ENCODE results near the gene MRPL19. TPM values are rescaled to one million over a fixed set of nuclear protein-coding genes. Genes with fewer than 3 reads are reported as not detected.

Gene MRPL19
- total RNA-seq, 1 experiment from 2014 or later = 85.9 TPM

GRCh38 chr2:75632091-75632701, 14.4 kb upstream of the MRPL19 start:
- Histone ChIP-seq H3K9me3 (ENCODE audit: low read length) (no peaks in the 10 kb centered on the region), H3K4me3 (ENCODE audit: low read length) (no peak overlapping the region), H3F3A (ENCODE audit: low read length, unreplicated experiment) (no peaks in the 10 kb centered on the region), H4K20me1 (ENCODE audit: low read length) (no peaks in the 10 kb centered on the region), H3K36me3 (ENCODE audit: low read depth, low read length) (no peaks in the 10 kb centered on the region), H3K9ac (ENCODE audit: low read length) (no peak overlapping the region), H3K4me2 (ENCODE audit: low read length) (no peak overlapping the region), H3K27ac (ENCODE audit: low read length) (no peak overlapping the region), H3K4me1 (ENCODE audit: insufficient read depth, low read length) (no peaks in the 10 kb centered on the region), H3K27me3 (ENCODE audit: low read length) (no peaks in the 10 kb centered on the region), H3K79me2 (ENCODE audit: low read length) (no peaks in the 10 kb centered on the region), H2AFZ (ENCODE audit: low read length) (no peak overlapping the region), H3K9me2 (replicated peaks; ENCODE audit: low read length) (no peaks in the 10 kb centered on the region)
- CTCF ChIA-PET = no interaction called here
- intact Hi-C loops (cut with micrococcal nuclease) = no loop called here
- no peak for ATAC-seq
- POLR2A ChIA-PET (ENCODE audit: unreplicated experiment) = no interaction called here
- TF ChIP-seq CTCF (conservative IDR thresholded peaks at IDR 0.05; ENCODE audit: low read depth, low read length) (no peak), EZH2 (IDR thresholded peaks at IDR 0.05; ENCODE audit: low read length, unreplicated experiment) (no peak), EZH2phosphoT487 (IDR thresholded peaks at IDR 0.05; ENCODE audit: borderline replicate concordance, low read length) (no peak)
- DNase-seq = no peak
- BruUV-seq (replicated peaks) = no TSS peak

DNA sequence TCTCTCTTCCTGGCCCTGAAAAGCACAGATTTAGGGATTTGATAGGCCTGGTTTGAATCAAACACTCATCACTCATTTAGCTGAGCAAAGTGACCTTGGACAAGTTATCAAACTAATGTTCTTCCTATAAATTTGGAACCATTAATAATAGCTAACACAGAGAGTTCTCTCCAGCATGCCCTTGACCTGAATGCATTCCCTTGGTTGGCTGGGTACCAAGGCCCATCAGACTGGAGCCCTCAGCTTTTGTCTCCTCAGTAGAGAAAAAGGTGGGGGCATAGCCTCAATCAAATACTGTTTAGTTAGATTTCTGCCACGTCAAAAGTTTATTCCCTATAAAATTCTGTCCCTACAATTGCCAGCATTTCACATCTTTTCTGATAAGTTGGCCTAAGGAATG, 13.8 kb upstream of the MRPL19 start:
- POLR2A ChIA-PET (ENCODE audit: unreplicated experiment) = no interaction called here

More for the DNA sequence above, 13.8 kb upstream of the MRPL19 start:
- Histone ChIP-seq H3K27ac (ENCODE audit: low read length) (no peak overlapping the region), H3K4me1 (ENCODE audit: insufficient read depth, low read length) (no peaks in the 10 kb centered on the region), H3K9me2 (replicated peaks; ENCODE audit: low read length) (no peaks in the 10 kb centered on the region), H3K9ac (ENCODE audit: low read length) (no peak overlapping the region), H4K20me1 (ENCODE audit: low read length) (no peaks in the 10 kb centered on the region), H3K9me3 (ENCODE audit: low read length) (no peaks in the 10 kb centered on the region), H3K27me3 (ENCODE audit: low read length) (no peaks in the 10 kb centered on the region), H3K4me2 (ENCODE audit: low read length) (no peak overlapping the region), H3K36me3 (ENCODE audit: low read depth, low read length) (no peaks in the 10 kb centered on the region), H3F3A (ENCODE audit: low read length, unreplicated experiment) (no peaks in the 10 kb centered on the region), H2AFZ (ENCODE audit: low read length) (no peak overlapping the region), H3K4me3 (ENCODE audit: low read length) (no peak overlapping the region), H3K79me2 (ENCODE audit: low read length) (no peaks in the 10 kb centered on the region)
- no peak for DNase-seq
- intact Hi-C loops (cut with micrococcal nuclease) = no loop called here
- CTCF ChIA-PET = no interaction called here
- TF ChIP-seq EZH2 (IDR thresholded peaks at IDR 0.05; ENCODE audit: low read length, unreplicated experiment) (no peak), EZH2phosphoT487 (IDR thresholded peaks at IDR 0.05; ENCODE audit: borderline replicate concordance, low read length) (no peak), CTCF (conservative IDR thresholded peaks at IDR 0.05; ENCODE audit: low read depth, low read length) (no peak)
- no peak for ATAC-seq
- no TSS peak for BruUV-seq (replicated peaks)
